ENCODE results near the gene GTF2H4. TPM values are rescaled to one million over a fixed set of nuclear protein-coding genes. Genes with fewer than 3 reads are reported as not detected.
"Not testable (repeated sequence)": the region's sequence is repeated elsewhere in the genome, so short reads cannot be mapped to it uniquely, and the experiment has no call there.

The GTF2H4 gene
- total RNA-seq, 1 donor from 2014 or later: 23.0 TPM

- no peak overlapping the region for H3K4me3 ChIP-seq
- H3K27ac ChIP-seq (replicated peaks): no peak overlapping the region
- H3K9me3 ChIP-seq (replicated peaks): peaks cover 46% of the 10 kb centered on the region
- intact Hi-C loops (cut with micrococcal nuclease): no loop called here
- H3K27me3 ChIP-seq (ENCODE audit: low read depth): no peaks in the 10 kb centered on the region
- no peak for DNase-seq
- TF ChIP-seq CTCF (IDR thresholded peaks at IDR 0.05; ENCODE audit: borderline replicate concordance): no peak
- H3K4me1 ChIP-seq: no peaks in the 10 kb centered on the region
- no peaks in the 10 kb centered on the region for H3K36me3 ChIP-seq
Measured at GRCh38 chr6:30870546-30870945, 37.5 kb upstream of the GTF2H4 start.

DNA sequence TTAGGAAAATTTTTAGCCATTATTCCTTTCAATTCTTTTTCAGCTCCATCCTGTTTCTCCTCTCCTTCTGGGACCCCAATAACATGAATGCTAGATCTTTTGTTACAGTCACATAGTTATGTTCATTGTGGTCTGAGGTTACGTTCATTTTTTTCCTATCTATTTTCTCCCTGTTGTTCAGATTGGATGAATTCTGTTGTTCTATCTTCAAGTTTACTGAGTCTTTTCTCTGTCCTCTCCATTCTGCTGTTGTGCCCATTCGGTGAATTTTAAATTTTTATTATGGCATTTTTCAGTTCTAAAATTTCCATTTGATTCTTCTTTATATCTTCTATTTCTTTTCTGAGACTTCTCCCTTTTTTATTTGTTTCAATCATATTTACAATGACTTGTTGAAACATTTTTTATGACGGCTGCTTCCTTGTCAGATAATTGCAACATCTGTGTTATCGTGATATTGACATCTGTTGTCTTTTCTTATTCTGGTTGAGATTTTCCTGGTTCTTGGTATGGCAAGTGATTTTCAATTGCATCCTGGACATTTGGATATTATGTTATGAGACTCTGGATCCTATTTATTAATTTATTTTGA lies 36.3 kb upstream of the GTF2H4 start:
- DNase-seq: no peak
- Histone ChIP-seq H3K36me3 (no peaks in the 10 kb centered on the region), H3K27me3 (ENCODE audit: low read depth) (no peaks in the 10 kb centered on the region), H3K4me3 (no peak overlapping the region), H3K9me3 (replicated peaks) (peaks cover 46% of the 10 kb centered on the region), H3K27ac (replicated peaks) (no peak overlapping the region), H3K4me1 (peaks cover 6% of the 10 kb centered on the region)
- intact Hi-C loops (cut with micrococcal nuclease): no loop called here
- TF ChIP-seq CTCF (IDR thresholded peaks at IDR 0.05; ENCODE audit: borderline replicate concordance): no peak

DNA sequence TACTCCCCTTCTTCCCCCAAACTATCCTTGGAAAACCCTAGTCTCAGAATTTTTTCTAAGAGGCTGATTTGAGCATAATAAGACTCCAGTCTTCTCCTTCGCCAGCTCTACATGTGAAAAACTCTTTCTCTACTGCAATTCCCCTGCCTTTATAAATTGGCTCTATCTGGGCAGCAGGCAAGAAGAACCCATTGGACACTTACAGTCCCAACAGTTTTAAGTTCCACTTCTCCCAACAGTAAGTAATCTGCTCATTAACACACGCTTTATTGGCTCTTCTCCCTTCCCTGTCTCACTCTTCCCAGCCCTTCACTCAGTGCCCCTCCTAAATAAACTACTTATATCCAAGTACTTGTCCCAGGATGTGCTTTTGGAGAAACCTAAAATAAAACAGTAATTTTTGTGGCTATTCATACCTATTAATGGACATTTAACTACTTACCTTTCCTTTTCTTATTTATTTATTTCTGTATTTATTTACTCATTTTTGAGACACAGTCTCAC lies 34.8 kb upstream of the GTF2H4 start:
- TF ChIP-seq CTCF (IDR thresholded peaks at IDR 0.05; ENCODE audit: borderline replicate concordance): no peak
- Histone ChIP-seq H3K27me3 (ENCODE audit: low read depth) (no peaks in the 10 kb centered on the region), H3K9me3 (replicated peaks) (peaks cover 39% of the 10 kb centered on the region), H3K4me3 (no peak overlapping the region), H3K36me3 (no peaks in the 10 kb centered on the region), H3K27ac (replicated peaks) (no peak overlapping the region), H3K4me1 (peaks cover 17% of the 10 kb centered on the region)
- intact Hi-C loops (cut with micrococcal nuclease): no loop called here
- no peak for DNase-seq

DNA sequence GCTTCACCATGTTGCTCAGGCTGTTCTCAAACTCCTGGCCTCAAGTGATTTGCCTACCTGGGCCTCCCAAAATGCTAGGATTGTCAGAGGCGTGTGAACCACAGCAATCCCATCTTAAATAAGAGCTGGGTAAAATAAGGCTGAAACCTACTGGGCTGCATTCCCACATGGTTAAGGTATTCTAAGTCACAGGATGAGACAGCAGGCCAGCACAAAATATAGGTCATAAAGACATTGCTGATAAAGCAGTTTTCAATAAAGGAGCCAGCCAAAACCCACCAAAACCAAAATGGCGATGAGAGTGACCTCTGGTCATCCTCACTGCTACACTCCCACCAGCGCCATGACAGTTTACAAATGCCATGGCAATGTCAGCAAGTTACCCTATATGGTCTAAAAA lies 34.2 kb upstream of the GTF2H4 start:
- H3K36me3 ChIP-seq; intact Hi-C loops (cut with micrococcal nuclease); H3K27ac ChIP-seq (replicated peaks); H3K27me3 ChIP-seq (ENCODE audit: low read depth); H3K4me3 ChIP-seq; DNase-seq: not testable (repeated sequence)
- Histone ChIP-seq H3K9me3 (replicated peaks) (peaks cover 33% of the 10 kb centered on the region), H3K4me1 (peaks cover 17% of the 10 kb centered on the region)

DNA sequence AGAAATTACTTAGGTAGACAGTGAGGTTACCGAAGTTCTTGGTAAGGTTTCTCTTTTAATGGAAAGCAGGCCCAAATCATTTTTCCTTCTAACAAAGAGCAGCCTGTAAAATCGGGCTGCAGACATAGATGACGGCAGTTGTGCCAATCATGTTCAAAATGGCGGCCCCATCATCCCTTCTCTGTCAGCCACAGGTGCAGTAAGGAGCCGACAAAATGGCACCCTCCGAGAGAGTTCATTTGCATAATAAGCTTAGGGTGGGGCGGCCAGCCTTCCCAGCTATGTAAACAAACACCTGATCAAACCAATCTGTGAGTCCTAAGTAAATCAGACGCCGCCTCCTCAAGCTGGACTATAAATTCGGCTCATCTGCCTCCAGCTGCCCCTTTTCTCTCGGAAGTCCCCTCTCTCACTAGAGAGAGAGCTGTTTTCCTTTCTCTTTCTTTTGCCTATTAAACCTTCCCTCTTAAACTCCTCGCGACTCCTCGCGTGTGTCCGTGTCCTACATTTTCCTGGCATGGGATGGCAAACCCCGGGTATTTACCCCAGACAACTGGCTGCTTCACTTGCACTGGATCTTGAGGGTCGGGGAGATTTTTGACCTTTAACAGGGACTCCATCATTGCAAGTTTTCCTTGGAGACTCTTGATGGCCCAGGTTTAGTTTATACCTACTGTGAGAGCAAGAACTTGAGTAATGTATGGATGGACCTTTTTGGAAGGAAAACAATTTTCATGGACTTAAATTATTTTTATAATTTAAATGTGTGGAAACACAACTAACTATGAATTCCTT lies 32.6 kb upstream of the GTF2H4 start:
- Histone ChIP-seq H3K27me3 (ENCODE audit: low read depth) (no peaks in the 10 kb centered on the region), H3K4me3 (no peak overlapping the region), H3K36me3 (no peaks in the 10 kb centered on the region), H3K9me3 (replicated peaks) (peaks cover 17% of the 10 kb centered on the region), H3K4me1 (peaks cover 17% of the 10 kb centered on the region), H3K27ac (replicated peaks) (no peak overlapping the region)
- intact Hi-C loops (cut with micrococcal nuclease): loop anchor here (5.0 kb wide), 1 partner anchor 48 kb away; no protein-coding TSS in a partner anchor
- no peak for DNase-seq
- no peak for TF ChIP-seq CTCF (IDR thresholded peaks at IDR 0.05; ENCODE audit: borderline replicate concordance)

Measured in left ventricle myocardium inferior (tissue), 1 donor.